ENCODE measurements around the gene CPLANE1.

GRCh38 chr5:37121465-37121864 lies 127.7 kb downstream of the CPLANE1 start:
- TF ChIP-seq SP1 (IDR thresholded peaks at IDR 0.05) (no peak), ELF4 (IDR thresholded peaks at IDR 0.05) (no peak), TARDBP (IDR thresholded peaks at IDR 0.05) (no peak), BHLHE40 (IDR thresholded peaks at IDR 0.05; ENCODE audit: borderline replicate concordance) (no peak), FOXM1 (IDR thresholded peaks at IDR 0.05; ENCODE audit: borderline replicate concordance) (no peak), FOXA1 (IDR thresholded peaks at IDR 0.05) (no peak), ZNF384 (IDR thresholded peaks at IDR 0.05) (no peak), ARNT (IDR thresholded peaks at IDR 0.05) (no peak), HDGF (IDR thresholded peaks at IDR 0.05; ENCODE audit: borderline replicate concordance) (no peak), L3MBTL2 (conservative IDR thresholded peaks at IDR 0.05) (no peak)
- TF ChIP-seq, protein P1, sequence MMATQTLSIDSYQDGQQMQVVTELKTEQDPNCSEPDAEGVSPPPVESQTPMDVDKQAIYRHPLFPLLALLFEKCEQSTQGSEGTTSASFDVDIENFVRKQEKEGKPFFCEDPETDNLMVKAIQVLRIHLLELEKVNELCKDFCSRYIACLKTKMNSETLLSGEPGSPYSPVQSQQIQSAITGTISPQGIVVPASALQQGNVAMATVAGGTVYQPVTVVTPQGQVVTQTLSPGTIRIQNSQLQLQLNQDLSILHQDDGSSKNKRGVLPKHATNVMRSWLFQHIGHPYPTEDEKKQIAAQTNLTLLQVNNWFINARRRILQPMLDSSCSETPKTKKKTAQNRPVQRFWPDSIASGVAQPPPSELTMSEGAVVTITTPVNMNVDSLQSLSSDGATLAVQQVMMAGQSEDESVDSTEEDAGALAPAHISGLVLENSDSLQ (IDR thresholded peaks at IDR 0.05): no peak
